ENCODE measurements around the gene KCNG1. TPM values are rescaled to one million over a fixed set of nuclear protein-coding genes. Genes with fewer than 3 reads are reported as not detected.

The KCNG1 gene
- not detected in 2 replicates for total RNA-seq (2016; rRNA removed; fragmentation: Illumina TruSeq; extraction: Trizol)
- total RNA-seq (2016; cell fraction: cytosol; rRNA removed; fragmentation: Illumina TruSeq; extraction: Trizol; ENCODE audit: low read depth) = not detected in 2 replicates
- total RNA-seq (2016; cell fraction: insoluble cytoplasmic fraction; rRNA removed; fragmentation: Illumina TruSeq; extraction: Trizol) = not detected in 2 replicates
- not detected in 2 replicates for total RNA-seq (2016; cell fraction: membrane; rRNA removed; fragmentation: Illumina TruSeq; extraction: Trizol)
- not detected in 2 replicates for total RNA-seq (2016; cell fraction: nucleus; rRNA removed; fragmentation: Illumina TruSeq; extraction: Trizol)
- not detected in 2 replicates for polyA plus RNA-seq (2011; rRNA removed)
- polyA plus RNA-seq (2011; cell fraction: cytosol; rRNA removed) = not detected in 2 replicates
- not detected in 2 replicates for polyA plus RNA-seq (2011; cell fraction: nucleus; rRNA removed)
- not detected in 2 replicates for polyA plus RNA-seq (2012)
- polyA plus RNA-seq (2016; cell fraction: cytosol; fragmentation: Illumina TruSeq; extraction: Trizol; ENCODE audit: low read depth) = not detected in 2 replicates
- polyA plus RNA-seq (2016; cell fraction: insoluble cytoplasmic fraction; fragmentation: Illumina TruSeq; extraction: Trizol; ENCODE audit: low read depth) = not detected in 2 replicates
- not detected in 2 replicates for polyA plus RNA-seq (2016; cell fraction: membrane; fragmentation: Illumina TruSeq; extraction: Trizol; ENCODE audit: low read depth)
- not detected in 2 replicates for polyA plus RNA-seq (2016; cell fraction: nucleus; fragmentation: Illumina TruSeq; extraction: Trizol; ENCODE audit: insufficient read depth, low read depth)
- polyA minus RNA-seq (2011; rRNA and poly(A)+ RNA removed; ENCODE audit: low replicate concordance) = not detected in 2 replicates
- not detected in 2 replicates for polyA minus RNA-seq (2011; cell fraction: cytosol; rRNA and poly(A)+ RNA removed)
- not detected in 2 replicates for polyA minus RNA-seq (2011; cell fraction: nucleus; rRNA and poly(A)+ RNA removed)
- not detected for Bru-seq, nascent RNA
- BruChase-seq, experiment 1, labeled RNA remaining after a 6-hour chase = percentile 11 among the genes with signal in this experiment
- BruChase-seq, experiment 2, labeled RNA remaining after a 2-hour chase = not detected
- long read RNA-seq, experiment 1 = 0 reads
- long read RNA-seq, experiment 2 = 0 reads

- intact Hi-C loops (cut with micrococcal nuclease; ENCODE audit: unreplicated experiment) (no loop called here), in situ Hi-C loops (cut with HindIII; ENCODE audit: extremely low pct_ligation_motif_present, low pct_unique_long_range_greater_than_20kb) (no loop called here)
- ChIA-PET POLR2A (no interaction called here), CTCF (ENCODE audit: low intra/inter-chr PET ratio, low total read pairs) (no interaction called here)
- DNase-seq (ENCODE audit: low spot score) (no peak), FAIRE-seq (no peak), ATAC-seq (peak; percentile 77)
- Histone ChIP-seq H3K27me3 (ENCODE audit: control insufficient read depth in 1 of 2, insufficient read depth in 2 of 2, low read length in 2 of 2) (peaks cover 23 to 81% of the 10 kb centered on the region in 2 experiments), H3K4me2 (ENCODE audit: low read depth, low read length) (no peak within 1 kb of the TSS), H3K36me3 (replicated peaks in 1 of 2; ENCODE audit: control insufficient read depth in 1 of 2, insufficient read depth in 2 of 2, low read length in 2 of 2) (no peaks in the 10 kb centered on the region), H3K79me2 (ENCODE audit: insufficient read depth, low read length) (no peaks in the 10 kb centered on the region), H3K27ac (ENCODE audit: extremely low read length, insufficient read depth, low read length) (no peak within 1 kb of the TSS), H3K9ac (ENCODE audit: insufficient read depth, low read depth, low read length) (no peak within 1 kb of the TSS), H3K4me1 (ENCODE audit: insufficient read depth, low read length) (no peaks in the 10 kb centered on the region), H2AFZ (ENCODE audit: low read length) (no peak within 1 kb of the TSS), H4K20me1 (ENCODE audit: insufficient read depth, low read length) (no peaks in the 10 kb centered on the region; the same call in 1 of the 2 replicates), H3K9me3 (ENCODE audit: low read length) (no peaks in the 10 kb centered on the region), H3K4me3 (replicated peaks in 1 of 3; ENCODE audit: insufficient read depth in 1 of 3, low read depth in 2 of 3, low read length in 3 of 3) (peak within 1 kb of the TSS in 1 of 3 experiments; percentile 32; a peak in 1 of 6 replicates)
- WGBS (ENCODE audit: low lambda C conversion rate) = 32% methylated on average over 81 of the region's 108 CpGs
- no TSS peak for BruUV-seq (replicated peaks)
- TF ChIP-seq EEA1 (CRISPR knock-in tag; IDR thresholded peaks at IDR 0.05; ENCODE audit: borderline replicate concordance) = 0 out of 2 replicates have a peak, but pooled peaks have one; percentile 40
- TF ChIP-seq, protein P1, sequence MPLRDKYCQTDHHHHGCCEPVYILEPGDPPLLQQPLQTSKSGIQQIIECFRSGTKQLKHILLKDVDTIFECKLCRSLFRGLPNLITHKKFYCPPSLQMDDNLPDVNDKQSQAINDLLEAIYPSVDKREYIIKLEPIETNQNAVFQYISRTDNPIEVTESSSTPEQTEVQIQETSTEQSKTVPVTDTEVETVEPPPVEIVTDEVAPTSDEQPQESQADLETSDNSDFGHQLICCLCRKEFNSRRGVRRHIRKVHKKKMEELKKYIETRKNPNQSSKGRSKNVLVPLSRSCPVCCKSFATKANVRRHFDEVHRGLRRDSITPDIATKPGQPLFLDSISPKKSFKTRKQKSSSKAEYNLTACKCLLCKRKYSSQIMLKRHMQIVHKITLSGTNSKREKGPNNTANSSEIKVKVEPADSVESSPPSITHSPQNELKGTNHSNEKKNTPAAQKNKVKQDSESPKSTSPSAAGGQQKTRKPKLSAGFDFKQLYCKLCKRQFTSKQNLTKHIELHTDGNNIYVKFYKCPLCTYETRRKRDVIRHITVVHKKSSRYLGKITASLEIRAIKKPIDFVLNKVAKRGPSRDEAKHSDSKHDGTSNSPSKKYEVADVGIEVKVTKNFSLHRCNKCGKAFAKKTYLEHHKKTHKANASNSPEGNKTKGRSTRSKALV (CRISPR knock-in tag; IDR thresholded peaks at IDR 0.05) = peak; percentile 67; the same call in 1 of the 2 replicates
- TF ChIP-seq, protein P2, sequence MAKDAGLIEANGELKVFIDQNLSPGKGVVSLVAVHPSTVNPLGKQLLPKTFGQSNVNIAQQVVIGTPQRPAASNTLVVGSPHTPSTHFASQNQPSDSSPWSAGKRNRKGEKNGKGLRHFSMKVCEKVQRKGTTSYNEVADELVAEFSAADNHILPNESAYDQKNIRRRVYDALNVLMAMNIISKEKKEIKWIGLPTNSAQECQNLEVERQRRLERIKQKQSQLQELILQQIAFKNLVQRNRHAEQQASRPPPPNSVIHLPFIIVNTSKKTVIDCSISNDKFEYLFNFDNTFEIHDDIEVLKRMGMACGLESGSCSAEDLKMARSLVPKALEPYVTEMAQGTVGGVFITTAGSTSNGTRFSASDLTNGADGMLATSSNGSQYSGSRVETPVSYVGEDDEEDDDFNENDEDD (CRISPR knock-in tag; IDR thresholded peaks at IDR 0.05; ENCODE audit: borderline replicate concordance) = 0 out of 2 replicates have a peak, but pooled peaks have one; percentile 13
- TF ChIP-seq TRIM24 (CRISPR knock-in tag; IDR thresholded peaks at IDR 0.05) = no peak
- TF ChIP-seq ZNF777 (CRISPR knock-in tag; IDR thresholded peaks at IDR 0.05) = peak; percentile 95
- peak; percentile 13 for TF ChIP-seq HNRNPK (IDR thresholded peaks at IDR 0.05; ENCODE audit: low read depth, low read length, poor library complexity, severe bottlenecking)
- TF ChIP-seq FOSL1 (CRISPR knock-in tag; IDR thresholded peaks at IDR 0.05; ENCODE audit: borderline replicate concordance) = no peak
- TF ChIP-seq ZNF10 (CRISPR knock-in tag; IDR thresholded peaks at IDR 0.05; ENCODE audit: borderline replicate concordance, low read depth) = 0 out of 2 replicates have a peak, but pooled peaks have one; percentile 31
- TF ChIP-seq DMTF1 (CRISPR knock-in tag; IDR thresholded peaks at IDR 0.05) = no peak
- TF ChIP-seq, protein P3, sequence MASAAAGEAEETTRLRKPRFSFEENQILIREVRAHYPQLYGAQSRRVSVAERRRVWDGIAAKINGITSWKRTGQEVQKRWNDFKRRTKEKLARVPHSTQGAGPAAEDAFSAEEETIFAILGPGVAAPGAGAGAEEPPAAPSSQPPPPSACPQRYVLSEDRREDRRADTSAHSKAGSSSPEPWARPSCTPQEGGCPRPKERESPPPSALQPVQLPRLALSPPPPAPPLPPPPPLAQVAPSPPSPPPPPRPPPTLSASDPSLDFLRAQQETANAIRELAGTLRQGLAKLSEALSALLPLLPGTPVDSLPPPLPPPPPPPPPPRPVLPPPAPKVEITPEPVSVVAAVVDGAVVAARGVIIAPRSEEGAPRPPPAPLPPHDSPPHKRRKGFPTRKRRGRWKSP (CRISPR knock-in tag; IDR thresholded peaks at IDR 0.05) = 0 out of 2 replicates have a peak, but pooled peaks have one; percentile 53
- no peak for TF ChIP-seq ELF1 (CRISPR knock-in tag; IDR thresholded peaks at IDR 0.05)
Measured at GRCh38 chr20:51022803-51023616, at the start of gene KCNG1. KCNG1 (minus strand) TSS chr20:51023107; CDS start chr20:51010338, 12,769 bp downstream.
